ENCODE measurements around the gene LDB2.

- TF ChIP-seq REST (IDR thresholded peaks at IDR 0.05) (no peak), RAD21 (conservative IDR thresholded peaks at IDR 0.05 in 1 of 2, IDR thresholded peaks at IDR 0.05 in 1 of 2) (no peak), HDAC2 (IDR thresholded peaks at IDR 0.05) (no peak), POLR2A (IDR thresholded peaks at IDR 0.05; ENCODE audit: low read length) (no peak), JUN (IDR thresholded peaks at IDR 0.05) (no peak), RNF2 (IDR thresholded peaks at IDR 0.05; ENCODE audit: borderline replicate concordance, low read depth) (no peak), SREBF2 (IDR thresholded peaks at IDR 0.05) (no peak), CTCF (IDR thresholded peaks at IDR 0.05) (no peak), RFX5 (IDR thresholded peaks at IDR 0.05) (no peak), RCOR1 (IDR thresholded peaks at IDR 0.05; ENCODE audit: low read depth, low read length) (no peak), CHD2 (IDR thresholded peaks at IDR 0.05; ENCODE audit: low read length, partially characterized antibody) (no peak)
Observed at GRCh38 chr4:16836324-16836723, 62.1 kb downstream of the LDB2 start.

Measured in A549 (cell line).